A549 treated with DMSO at 1 μM for 4 hours (cell line): ENCODE measurements around the gene NINJ2. TPM values are rescaled to one million over a fixed set of nuclear protein-coding genes. Genes with fewer than 3 reads are reported as not detected.

Experiments used
- total RNA-seq: library from RNA; stranded (reverse); fragments of 200-300 nt; extraction: Qiagen RNA extraction; gene quantifications from 5 replicates; pipeline ENCODE4 v1.2.3, GENCODE V29; 2022; ENCODE audit warnings: low read depth

The NINJ2 gene, protein sequence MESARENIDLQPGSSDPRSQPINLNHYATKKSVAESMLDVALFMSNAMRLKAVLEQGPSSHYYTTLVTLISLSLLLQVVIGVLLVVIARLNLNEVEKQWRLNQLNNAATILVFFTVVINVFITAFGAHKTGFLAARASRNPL
- total RNA-seq, result 0.39 to 0.78 TPM (median 0.44 TPM) in 5 replicates

DNA sequence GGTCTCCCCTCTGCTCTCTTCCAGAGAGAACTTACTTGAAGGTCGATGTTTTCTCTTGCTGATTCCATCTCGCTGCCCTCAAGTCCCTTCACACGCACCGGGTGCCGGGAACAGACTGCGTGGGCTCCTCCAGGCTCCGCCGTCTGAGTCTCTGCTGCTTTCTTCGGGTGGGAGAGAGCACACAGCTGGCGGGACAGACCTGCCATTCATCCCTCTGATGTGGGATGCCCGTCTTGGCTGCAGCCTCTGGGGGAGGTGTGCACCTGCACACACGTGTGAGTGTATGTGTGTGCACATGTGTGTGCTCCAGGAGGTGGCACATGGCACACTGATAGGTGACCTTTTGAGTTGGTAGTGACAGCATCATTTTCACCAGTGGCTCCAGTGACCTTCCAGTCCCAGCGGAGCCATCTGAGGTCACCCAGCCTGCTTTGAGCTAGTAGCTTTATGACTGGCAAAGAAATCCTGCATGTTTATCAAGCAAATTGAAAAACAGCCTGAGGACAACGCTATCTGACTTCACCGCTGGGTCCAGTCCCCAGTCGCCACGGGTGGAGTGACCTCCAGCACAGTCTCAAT is at the start of gene NINJ2:
TSS of gene NINJ2 (minus strand) at position 153 of the 579 bp plus-strand sequence. CDS start at position 68, 85 bp downstream.

Other genes with a start within 250 kb of the NINJ2 start
- 0.48 to 1.5 TPM (median 0.97 TPM) in 5 replicates for gene B4GALNT3, start 203.5 kb downstream of the NINJ2 start, total RNA-seq
- gene WNK1, start 89.1 kb upstream of the NINJ2 start, total RNA-seq, result 74.8 to 96.0 TPM (median 90.2 TPM) in 5 replicates